Prostate gland (tissue), 2 donors: ENCODE results near the gene USP11. TPM values are rescaled to one million over a fixed set of nuclear protein-coding genes. Genes with fewer than 3 reads are reported as not detected.

ENCODE experiments used
- DNase-seq: peaks from one replicate; pipeline ENCODE4 v3.0.0-alpha.2; 2019; ENCODE audit warnings: low spot score
- H3K27ac ChIP-seq, 2 donors: fragments of 200-600 bp; sonication (generic); 2 replicates each; pipeline ENCODE4 v1.5.1; 2017 to 2019
- H3K27me3 ChIP-seq: fragments of 200-600 bp; sonication (generic); replicated peaks from 2 replicates; pipeline ENCODE4 v1.5.1; 2019; ENCODE audit not compliant: insufficient read depth
- H3K36me3 ChIP-seq, 2 donors: fragments of 200-600 bp; sonication (generic); 1 replicate in 1 of 2; 2 replicates in 1 of 2; pipeline versions ENCODE4 v1.5.1 to v1.8.1; 2017 to 2019
- H3K4me1 ChIP-seq: fragments of 200-600 bp; sonication (generic); replicated peaks from 2 replicates; pipeline ENCODE4 v1.5.1; 2019
- H3K4me3 ChIP-seq, 2 donors: fragments of 200-600 bp; sonication (generic); 2 replicates each; pipeline ENCODE4 v1.5.1; 2017 to 2019
- H3K9me3 ChIP-seq: fragments of 200-600 bp; sonication (generic); 2 replicates; pipeline ENCODE4 v1.5.1; 2017
- POLR2A ChIP-seq: fragments of 450-650 bp; IDR thresholded peaks from one replicate; pipeline ENCODE4 v1.6.1; 2016; ENCODE audit warnings: antibody characterized with exemption, mild to moderate bottlenecking
- POLR2AphosphoS5 ChIP-seq: sonication (generic); formaldehyde crosslinking; IDR thresholded peaks from one replicate; pipeline ENCODE4 v1.6.1; 2017; ENCODE audit warnings: antibody characterized with exemption
- WGBS: methylation state at CpG from one replicate; pipeline ENCODE4 v1.1.5; 2018; 5-methylcytosine and 5-hydroxymethylcytosine counted together
- intact Hi-C: fragments of 100-400 bp; cut with DNase I; formaldehyde crosslinking; loops from one replicate; pipeline ENCODE4 v1.14.2; 2022
- total RNA-seq, 2 donors: library from RNA; depleted of rRNA; stranded (reverse); fragments of >200 nt; gene quantifications; one replicate each; pipeline ENCODE4 v1.1.0, GENCODE V29; 2016
- TF ChIP-seq, protein P1 (sequence below), 4 experiments: fragments of 200-600 bp in 2 of 4; fragments of 450-650 bp in 2 of 4; sonication (generic) in 2 of 4; IDR thresholded peaks; 1 replicate in 3 of 4; 2 replicates in 1 of 4; pipeline ENCODE4 v1.5.1; 2016 to 2019; ENCODE audit warnings: antibody characterized with exemption in 4 of 4, mild to moderate bottlenecking in 2 of 4, moderate library complexity in 2 of 4

USP11 gene
- total RNA-seq, 2 donors from 2014 or later = 43.3 to 124 TPM

- TF ChIP-seq POLR2A (no peak), POLR2AphosphoS5 (no peak)
- Histone ChIP-seq H3K4me3 (no peak overlapping the region), H3K9me3 (no peaks in the 10 kb centered on the region), H3K27me3 (no peaks in the 10 kb centered on the region), H3K27ac (no peak overlapping the region), H3K4me1 (no peaks in the 10 kb centered on the region), H3K36me3 (no peaks in the 10 kb centered on the region)
- intact Hi-C loops = no loop called here
- WGBS = 75% methylated on average over 6 of the region's 10 CpGs
- DNase-seq = no peak
These were observed 10.0 kb upstream of the USP11 start for GRCh38 chrX:47222751-47223350.

DNA sequence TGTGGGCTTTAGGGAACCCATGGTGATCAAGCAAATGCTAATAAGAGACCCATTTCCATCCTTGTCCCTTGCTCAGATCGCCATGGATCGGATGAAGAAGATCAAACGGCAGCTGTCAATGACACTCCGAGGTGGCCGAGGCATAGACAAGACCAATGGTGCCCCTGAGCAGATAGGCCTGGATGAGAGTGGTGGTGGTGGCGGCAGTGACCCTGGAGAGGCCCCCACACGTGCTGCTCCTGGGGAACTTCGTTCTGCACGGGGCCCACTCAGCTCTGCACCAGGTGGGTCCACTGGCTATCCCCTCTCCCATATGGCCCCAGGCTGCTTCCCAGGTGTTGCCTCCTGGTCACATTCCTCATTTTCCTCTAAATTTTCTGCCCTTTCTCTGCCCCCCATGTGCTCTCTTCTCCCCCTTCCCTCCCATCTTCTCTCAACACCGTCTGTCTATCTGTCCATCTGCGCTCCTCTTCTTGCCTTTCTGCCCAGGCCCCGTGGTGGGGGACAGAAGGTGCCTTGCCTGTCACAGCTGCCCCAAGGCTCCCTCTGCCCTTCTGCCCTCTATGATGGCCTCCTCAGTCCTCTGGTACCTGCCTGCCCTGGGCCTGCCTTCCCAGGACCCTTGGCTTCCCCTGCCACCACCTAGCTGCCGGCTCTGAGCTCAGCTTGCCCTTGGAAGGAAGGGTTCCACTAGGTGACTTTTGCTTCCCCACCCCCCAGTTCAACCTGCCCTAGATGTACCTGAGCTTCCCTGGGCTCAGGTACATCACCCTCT is 9.1 kb upstream of the USP11 start:
- TF ChIP-seq POLR2AphosphoS5 (no peak), POLR2A (no peak)
- TF ChIP-seq, protein P1, sequence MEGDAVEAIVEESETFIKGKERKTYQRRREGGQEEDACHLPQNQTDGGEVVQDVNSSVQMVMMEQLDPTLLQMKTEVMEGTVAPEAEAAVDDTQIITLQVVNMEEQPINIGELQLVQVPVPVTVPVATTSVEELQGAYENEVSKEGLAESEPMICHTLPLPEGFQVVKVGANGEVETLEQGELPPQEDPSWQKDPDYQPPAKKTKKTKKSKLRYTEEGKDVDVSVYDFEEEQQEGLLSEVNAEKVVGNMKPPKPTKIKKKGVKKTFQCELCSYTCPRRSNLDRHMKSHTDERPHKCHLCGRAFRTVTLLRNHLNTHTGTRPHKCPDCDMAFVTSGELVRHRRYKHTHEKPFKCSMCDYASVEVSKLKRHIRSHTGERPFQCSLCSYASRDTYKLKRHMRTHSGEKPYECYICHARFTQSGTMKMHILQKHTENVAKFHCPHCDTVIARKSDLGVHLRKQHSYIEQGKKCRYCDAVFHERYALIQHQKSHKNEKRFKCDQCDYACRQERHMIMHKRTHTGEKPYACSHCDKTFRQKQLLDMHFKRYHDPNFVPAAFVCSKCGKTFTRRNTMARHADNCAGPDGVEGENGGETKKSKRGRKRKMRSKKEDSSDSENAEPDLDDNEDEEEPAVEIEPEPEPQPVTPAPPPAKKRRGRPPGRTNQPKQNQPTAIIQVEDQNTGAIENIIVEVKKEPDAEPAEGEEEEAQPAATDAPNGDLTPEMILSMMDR (IDR thresholded peaks at IDR 0.05) = no peak
- no peaks in the 10 kb centered on the region for H3K4me1 ChIP-seq
- WGBS = 96% methylated on average over 7 of the region's 13 CpGs
- no peak for DNase-seq
- no peak overlapping the region for H3K27ac ChIP-seq
- H3K9me3 ChIP-seq = no peaks in the 10 kb centered on the region
- H3K27me3 ChIP-seq = no peaks in the 10 kb centered on the region
- no peaks in the 10 kb centered on the region for H3K36me3 ChIP-seq
- no peak overlapping the region for H3K4me3 ChIP-seq
- intact Hi-C loops = no loop called here

GRCh38 chrX:47224266-47224895 is 8.4 kb upstream of the USP11 start:
- Histone ChIP-seq H3K27me3 (no peaks in the 10 kb centered on the region), H3K4me1 (no peaks in the 10 kb centered on the region), H3K27ac (no peak overlapping the region), H3K36me3 (no peaks in the 10 kb centered on the region), H3K9me3 (no peaks in the 10 kb centered on the region), H3K4me3 (no peak overlapping the region)
- 92% methylated on average over 10 of the region's 17 CpGs for WGBS
- intact Hi-C loops = no loop called here
- TF ChIP-seq POLR2AphosphoS5 = no peak
- TF ChIP-seq POLR2A = no peak
- TF ChIP-seq, protein P1 (IDR thresholded peaks at IDR 0.05) = no peak
- DNase-seq = no peak

DNA sequence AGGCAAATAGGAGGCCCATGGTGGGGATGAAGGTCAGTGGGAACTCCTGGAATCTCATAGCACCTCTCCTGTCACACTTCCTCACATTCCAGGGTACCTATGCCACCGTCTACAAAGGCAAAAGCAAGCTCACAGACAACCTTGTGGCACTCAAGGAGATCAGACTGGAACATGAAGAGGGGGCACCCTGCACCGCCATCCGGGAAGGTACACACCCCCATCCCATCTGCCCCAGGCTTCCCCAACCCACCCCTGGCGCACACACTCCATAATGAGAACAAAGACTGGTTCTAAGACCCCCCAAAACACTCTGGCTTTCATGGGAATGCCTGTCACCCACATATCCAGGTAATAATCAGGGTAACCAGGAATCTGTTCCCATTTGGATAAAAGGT is 7.9 kb upstream of the USP11 start:
- intact Hi-C loops = no loop called here

DNA sequence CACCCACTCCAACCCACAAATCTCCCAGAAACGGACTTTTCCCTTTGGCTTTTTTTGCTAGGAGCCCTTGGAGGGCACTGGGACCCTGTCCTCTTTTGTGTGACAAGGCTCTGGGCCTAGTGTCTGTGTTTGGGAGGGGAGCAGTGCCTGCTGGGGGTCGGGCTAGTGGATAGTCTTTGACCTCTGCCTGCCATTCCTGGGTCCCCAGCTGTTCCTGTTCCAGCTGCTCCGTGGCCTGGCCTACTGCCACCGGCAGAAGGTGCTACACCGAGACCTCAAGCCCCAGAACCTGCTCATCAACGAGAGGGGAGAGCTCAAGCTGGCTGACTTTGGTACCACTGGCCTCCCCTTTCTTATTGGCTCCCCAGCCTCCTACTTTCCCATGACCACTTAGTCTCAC is 6.7 kb upstream of the USP11 start:
- Histone ChIP-seq H3K4me1 (no peaks in the 10 kb centered on the region), H3K4me3 (no peak overlapping the region), H3K9me3 (no peaks in the 10 kb centered on the region), H3K36me3 (no peaks in the 10 kb centered on the region), H3K27me3 (no peaks in the 10 kb centered on the region), H3K27ac (no peak overlapping the region)
- WGBS = 89% methylated on average over 5 of the region's 6 CpGs
- no peak for TF ChIP-seq POLR2A
- TF ChIP-seq POLR2AphosphoS5 = no peak
- TF ChIP-seq, protein P1 (IDR thresholded peaks at IDR 0.05) = no peak
- intact Hi-C loops = no loop called here
- no peak for DNase-seq

More for the DNA sequence above, 7.9 kb upstream of the USP11 start:
- Histone ChIP-seq H3K36me3 (no peaks in the 10 kb centered on the region), H3K27ac (no peak overlapping the region), H3K4me3 (no peak overlapping the region), H3K27me3 (no peaks in the 10 kb centered on the region), H3K4me1 (no peaks in the 10 kb centered on the region), H3K9me3 (no peaks in the 10 kb centered on the region)
- TF ChIP-seq POLR2AphosphoS5 (no peak), POLR2A (no peak)
- TF ChIP-seq, protein P1 (IDR thresholded peaks at IDR 0.05) = no peak
- no peak for DNase-seq
- WGBS = 97% methylated on average over 4 of the region's 4 CpGs
